WERI-Rb-1 (cell line): ENCODE measurements around the gene PLCXD1.
"Not testable (repeated sequence)": the region's sequence is repeated elsewhere in the genome, so short reads cannot be mapped to it uniquely, and the experiment has no call there.

Experiments
- DNase-seq: peaks from one replicate; pipeline ENCODE4 v3.0.0-alpha.2; 2020
- H3K27ac ChIP-seq: fragments of 250-450 bp; sonication (Bioruptor Pico); 2 replicates; pipeline ENCODE4 v1.5.1; 2020; ENCODE audit warnings: mild to moderate bottlenecking, moderate library complexity
- H3K27me3 ChIP-seq: fragments of 250-450 bp; sonication (Bioruptor Pico); 2 replicates; pipeline ENCODE4 v1.5.1; 2021; ENCODE audit warnings: mild to moderate bottlenecking, low read depth, moderate library complexity; ENCODE audit not compliant: insufficient read depth, severe bottlenecking
- H3K36me3 ChIP-seq: fragments of 250-450 bp; sonication (Bioruptor Pico); 2 replicates; pipeline ENCODE4 v1.5.1; 2020; ENCODE audit warnings: mild to moderate bottlenecking, moderate library complexity
- H3K4me3 ChIP-seq: 2 replicates; pipeline ENCODE4 v1.5.1; 2011; ENCODE audit warnings: low read depth, mild to moderate bottlenecking, control low read depth, low read length
- H3K9me3 ChIP-seq: fragments of 250-450 bp; sonication (Bioruptor Pico); 2 replicates; pipeline ENCODE4 v1.5.1; 2021; ENCODE audit warnings: mild to moderate bottlenecking, moderate library complexity; ENCODE audit not compliant: severe bottlenecking
- CTCF ChIP-seq: IDR thresholded peaks from 2 replicates; pipeline ENCODE4 v1.5.1; 2011; ENCODE audit warnings: low read depth, mild to moderate bottlenecking, control low read depth, inconsistent platforms, low read length

The PLCXD1 gene

GRCh38 chrX:252957-253291, 28.3 kb upstream of the PLCXD1 start:
- Histone ChIP-seq H3K4me3 (no peak overlapping the region), H3K27me3 (no peaks in the 10 kb centered on the region), H3K27ac (no peak overlapping the region), H3K9me3 (peaks cover 4% of the 10 kb centered on the region), H3K36me3 (no peaks in the 10 kb centered on the region)
- DNase-seq, result no peak
- TF ChIP-seq CTCF, result no peak

- H3K27me3 ChIP-seq, result no peaks in the 10 kb centered on the region
- no peak for DNase-seq
- H3K4me3 ChIP-seq, result no peak overlapping the region
- H3K9me3 ChIP-seq, result peaks cover 4% of the 10 kb centered on the region
- no peaks in the 10 kb centered on the region for H3K36me3 ChIP-seq
- no peak for TF ChIP-seq CTCF
- no peak overlapping the region for H3K27ac ChIP-seq
Observed at GRCh38 chrX:253451-254297, 27.5 kb upstream of the PLCXD1 start.

- Histone ChIP-seq H3K9me3 (peaks cover 4% of the 10 kb centered on the region), H3K4me3 (no peak overlapping the region), H3K27me3 (no peaks in the 10 kb centered on the region), H3K36me3 (no peaks in the 10 kb centered on the region), H3K27ac (no peak overlapping the region)
- TF ChIP-seq CTCF, result no peak
- DNase-seq, result peak; percentile 6
Observed at GRCh38 chrX:254630-255215, 26.5 kb upstream of the PLCXD1 start.

- Histone ChIP-seq H3K27me3 (no peaks in the 10 kb centered on the region), H3K9me3 (peaks cover 4% of the 10 kb centered on the region), H3K36me3 (no peaks in the 10 kb centered on the region), H3K27ac (no peak overlapping the region), H3K4me3 (no peak overlapping the region)
- TF ChIP-seq CTCF, result no peak
- peak; percentile 6 for DNase-seq
Observed at GRCh38 chrX:255923-256331, 25.3 kb upstream of the PLCXD1 start.

GRCh38 chrX:257054-257453, 24.1 kb upstream of the PLCXD1 start:
- not testable (repeated sequence) for H3K9me3 ChIP-seq, H3K27ac ChIP-seq, H3K27me3 ChIP-seq, H3K4me3 ChIP-seq, H3K36me3 ChIP-seq
- peak; percentile 2 for DNase-seq

- no peak overlapping the region for H3K4me3 ChIP-seq
- peaks cover 4% of the 10 kb centered on the region for H3K9me3 ChIP-seq
- TF ChIP-seq CTCF, result no peak
- H3K27ac ChIP-seq, result no peak overlapping the region
- DNase-seq, result peak; percentile 3
- no peaks in the 10 kb centered on the region for H3K27me3 ChIP-seq
- no peaks in the 10 kb centered on the region for H3K36me3 ChIP-seq
Observed at GRCh38 chrX:257681-258289, 23.4 kb upstream of the PLCXD1 start.
